Upper lobe of left lung (tissue), 4 donors: ENCODE results near the gene SPTLC3.

Experiments
- POLR2AphosphoS5 ChIP-seq, 2 donors: sonication (generic); formaldehyde crosslinking; IDR thresholded peaks; one replicate each; pipeline ENCODE4 v1.5.1; 2017; ENCODE audit warnings: antibody characterized with exemption in 2 of 2
- TF ChIP-seq, protein P1 (sequence below), 6 experiments: fragments of 450-650 bp in 4 of 6; fragments of 200-600 bp in 2 of 6; sonication (generic) in 2 of 6; IDR thresholded peaks; one replicate each; pipeline ENCODE4 v1.5.1; 2016 to 2019; ENCODE audit warnings: antibody characterized with exemption in 6 of 6

DNA sequence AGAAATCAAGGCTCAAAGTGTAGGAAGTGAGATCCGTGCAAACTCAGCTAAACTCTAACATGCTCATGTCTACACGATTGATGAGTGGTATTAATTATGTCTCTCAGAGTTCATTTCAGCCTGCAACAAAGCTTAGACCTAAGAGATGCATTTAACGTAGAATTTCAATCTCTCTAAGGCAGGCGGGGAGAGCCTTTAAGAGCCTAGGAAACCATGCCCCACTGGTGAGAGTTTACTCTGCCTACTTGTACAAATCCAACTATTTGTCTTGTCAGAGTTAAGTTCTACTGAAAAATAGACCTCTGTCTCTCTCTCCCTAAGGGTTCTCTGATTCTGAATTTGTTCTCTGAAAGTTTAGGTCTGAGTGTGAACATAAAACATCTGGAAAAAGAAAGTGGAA is 100.9 kb downstream of the SPTLC3 start:
- TF ChIP-seq, protein P1, sequence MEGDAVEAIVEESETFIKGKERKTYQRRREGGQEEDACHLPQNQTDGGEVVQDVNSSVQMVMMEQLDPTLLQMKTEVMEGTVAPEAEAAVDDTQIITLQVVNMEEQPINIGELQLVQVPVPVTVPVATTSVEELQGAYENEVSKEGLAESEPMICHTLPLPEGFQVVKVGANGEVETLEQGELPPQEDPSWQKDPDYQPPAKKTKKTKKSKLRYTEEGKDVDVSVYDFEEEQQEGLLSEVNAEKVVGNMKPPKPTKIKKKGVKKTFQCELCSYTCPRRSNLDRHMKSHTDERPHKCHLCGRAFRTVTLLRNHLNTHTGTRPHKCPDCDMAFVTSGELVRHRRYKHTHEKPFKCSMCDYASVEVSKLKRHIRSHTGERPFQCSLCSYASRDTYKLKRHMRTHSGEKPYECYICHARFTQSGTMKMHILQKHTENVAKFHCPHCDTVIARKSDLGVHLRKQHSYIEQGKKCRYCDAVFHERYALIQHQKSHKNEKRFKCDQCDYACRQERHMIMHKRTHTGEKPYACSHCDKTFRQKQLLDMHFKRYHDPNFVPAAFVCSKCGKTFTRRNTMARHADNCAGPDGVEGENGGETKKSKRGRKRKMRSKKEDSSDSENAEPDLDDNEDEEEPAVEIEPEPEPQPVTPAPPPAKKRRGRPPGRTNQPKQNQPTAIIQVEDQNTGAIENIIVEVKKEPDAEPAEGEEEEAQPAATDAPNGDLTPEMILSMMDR (IDR thresholded peaks at IDR 0.05): no peak
- TF ChIP-seq POLR2AphosphoS5 (IDR thresholded peaks at IDR 0.05): no peak
